Adrenal gland (tissue), 5 donors: Measurements from ENCODE around the gene ARHGAP6.

ENCODE experiments used
- POLR2A ChIP-seq, 2 donors: fragments of 450-650 bp; IDR thresholded peaks; one replicate each; pipeline ENCODE4 v1.6.1; 2017; ENCODE audit warnings: antibody characterized with exemption in 2 of 2, mild to moderate bottlenecking in 2 of 2, moderate library complexity in 1 of 2
- TF ChIP-seq, protein P1 (sequence below), 6 experiments: fragments of 450-650 bp in 4 of 6; fragments of 200-600 bp in 2 of 6; sonication (generic) in 1 of 6; IDR thresholded peaks; 1 replicate in 5 of 6; 2 replicates in 1 of 6; pipeline versions ENCODE4 v1.5.1 to v1.8.0; 2016 to 2021; ENCODE audit warnings: antibody characterized with exemption in 6 of 6, mild to moderate bottlenecking in 2 of 6, moderate library complexity in 1 of 6
- donor health status: DM: no; HTN: no; CAD: no.

DNA sequence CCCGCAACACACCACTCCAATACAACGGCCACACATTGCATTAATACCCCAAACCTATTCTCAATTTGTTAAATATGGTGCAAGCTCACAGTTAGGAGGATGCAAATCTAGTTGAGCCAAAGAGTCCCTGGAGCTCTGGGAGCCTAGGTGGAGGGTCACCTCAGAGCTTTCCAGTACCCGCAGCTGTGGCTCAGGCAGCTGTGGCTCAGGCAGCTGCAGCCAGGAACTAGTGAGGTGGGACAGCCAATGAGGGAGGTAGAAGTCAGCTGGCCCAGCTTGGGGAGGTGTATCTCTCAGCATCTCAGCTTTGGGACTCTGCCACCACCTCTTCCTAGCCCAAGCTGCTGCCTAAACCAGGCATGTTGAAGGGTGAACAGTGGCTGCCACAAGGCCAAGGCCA lies 36.7 kb upstream of the ARHGAP6 start:
- TF ChIP-seq, protein P1, sequence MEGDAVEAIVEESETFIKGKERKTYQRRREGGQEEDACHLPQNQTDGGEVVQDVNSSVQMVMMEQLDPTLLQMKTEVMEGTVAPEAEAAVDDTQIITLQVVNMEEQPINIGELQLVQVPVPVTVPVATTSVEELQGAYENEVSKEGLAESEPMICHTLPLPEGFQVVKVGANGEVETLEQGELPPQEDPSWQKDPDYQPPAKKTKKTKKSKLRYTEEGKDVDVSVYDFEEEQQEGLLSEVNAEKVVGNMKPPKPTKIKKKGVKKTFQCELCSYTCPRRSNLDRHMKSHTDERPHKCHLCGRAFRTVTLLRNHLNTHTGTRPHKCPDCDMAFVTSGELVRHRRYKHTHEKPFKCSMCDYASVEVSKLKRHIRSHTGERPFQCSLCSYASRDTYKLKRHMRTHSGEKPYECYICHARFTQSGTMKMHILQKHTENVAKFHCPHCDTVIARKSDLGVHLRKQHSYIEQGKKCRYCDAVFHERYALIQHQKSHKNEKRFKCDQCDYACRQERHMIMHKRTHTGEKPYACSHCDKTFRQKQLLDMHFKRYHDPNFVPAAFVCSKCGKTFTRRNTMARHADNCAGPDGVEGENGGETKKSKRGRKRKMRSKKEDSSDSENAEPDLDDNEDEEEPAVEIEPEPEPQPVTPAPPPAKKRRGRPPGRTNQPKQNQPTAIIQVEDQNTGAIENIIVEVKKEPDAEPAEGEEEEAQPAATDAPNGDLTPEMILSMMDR (IDR thresholded peaks at IDR 0.05), result no peak
- no peak for TF ChIP-seq POLR2A (IDR thresholded peaks at IDR 0.05)
